ENCODE results near the gene TCP11L2. TPM values are rescaled to one million over a fixed set of nuclear protein-coding genes. Genes with fewer than 3 reads are reported as not detected.

The TCP11L2 gene
- total RNA-seq, 6 experiments from 2014 or later = 13.4 to 21.9 (median 15.6) TPM

GRCh38 chr12:106358396-106359241 is 56.1 kb downstream of the TCP11L2 start:
- no peaks in the 10 kb centered on the region; the same call in 1 of the 2 replicates for H3K27me3 Mint-ChIP-seq (ENCODE audit: insufficient read depth)
- H3K4me1 Mint-ChIP-seq (ENCODE audit: low read depth) = peaks cover 17% of the 10 kb centered on the region
- H3K36me3 Mint-ChIP-seq (ENCODE audit: low read depth) = peaks cover 6% of the 10 kb centered on the region; the same call in 1 of the 2 replicates
- no peak for TF ChIP-seq CTCF (IDR thresholded peaks at IDR 0.05)
- H3K4me3 Mint-ChIP-seq = peak overlapping the region; percentile 93
- DNase-seq = peak; percentile 45
- H3K27ac Mint-ChIP-seq = peak overlapping the region; percentile 96
- H3K9me3 Mint-ChIP-seq = no peaks in the 10 kb centered on the region

- no peak overlapping the region for H3K27ac Mint-ChIP-seq
- peaks cover 17% of the 10 kb centered on the region for H3K4me1 Mint-ChIP-seq (ENCODE audit: low read depth)
- H3K36me3 Mint-ChIP-seq (ENCODE audit: low read depth) = peaks cover 6% of the 10 kb centered on the region; the same call in 1 of the 2 replicates
- DNase-seq = no peak
- TF ChIP-seq CTCF (IDR thresholded peaks at IDR 0.05) = no peak
- no peak overlapping the region for H3K4me3 Mint-ChIP-seq
- H3K9me3 Mint-ChIP-seq = no peaks in the 10 kb centered on the region
- H3K27me3 Mint-ChIP-seq (ENCODE audit: insufficient read depth) = no peaks in the 10 kb centered on the region; the same call in 1 of the 2 replicates
These were observed 57.3 kb downstream of the TCP11L2 start for GRCh38 chr12:106359646-106360399.

- no peak overlapping the region for H3K4me3 Mint-ChIP-seq
- DNase-seq = no peak
- H3K4me1 Mint-ChIP-seq (ENCODE audit: low read depth) = peaks cover 17% of the 10 kb centered on the region
- H3K9me3 Mint-ChIP-seq = no peaks in the 10 kb centered on the region
- H3K27me3 Mint-ChIP-seq (ENCODE audit: insufficient read depth) = no peaks in the 10 kb centered on the region; the same call in 1 of the 2 replicates
- peaks cover 6% of the 10 kb centered on the region; the same call in 1 of the 2 replicates for H3K36me3 Mint-ChIP-seq (ENCODE audit: low read depth)
- no peak overlapping the region for H3K27ac Mint-ChIP-seq
- TF ChIP-seq CTCF (IDR thresholded peaks at IDR 0.05) = no peak
These were observed 58.0 kb downstream of the TCP11L2 start for GRCh38 chr12:106360400-106360994.

- no peak for DNase-seq
- H3K4me1 Mint-ChIP-seq (ENCODE audit: low read depth) = peaks cover 7% of the 10 kb centered on the region
- H3K36me3 Mint-ChIP-seq (ENCODE audit: low read depth) = peaks cover 6% of the 10 kb centered on the region; the same call in 1 of the 2 replicates
- H3K9me3 Mint-ChIP-seq = no peaks in the 10 kb centered on the region
- H3K27ac Mint-ChIP-seq = no peak overlapping the region
- TF ChIP-seq CTCF (IDR thresholded peaks at IDR 0.05) = no peak
- H3K4me3 Mint-ChIP-seq = no peak overlapping the region
- H3K27me3 Mint-ChIP-seq (ENCODE audit: insufficient read depth) = no peaks in the 10 kb centered on the region; the same call in 1 of the 2 replicates
These were observed 60.4 kb downstream of the TCP11L2 start for GRCh38 chr12:106362971-106363370.

GRCh38 chr12:106364261-106364660 is 61.7 kb downstream of the TCP11L2 start:
- Mint-ChIP-seq H3K27ac (no peak overlapping the region), H3K36me3 (ENCODE audit: low read depth) (no peaks in the 10 kb centered on the region), H3K27me3 (ENCODE audit: insufficient read depth) (no peaks in the 10 kb centered on the region), H3K4me1 (ENCODE audit: low read depth) (peaks cover 9% of the 10 kb centered on the region), H3K4me3 (no peak overlapping the region), H3K9me3 (no peaks in the 10 kb centered on the region)
- TF ChIP-seq CTCF (IDR thresholded peaks at IDR 0.05) = no peak
- DNase-seq = no peak
